Measurements from ENCODE around the gene NUP98. TPM values are rescaled to one million over a fixed set of nuclear protein-coding genes. Genes with fewer than 3 reads are reported as not detected.
"Not testable (repeated sequence)": the region's sequence is repeated elsewhere in the genome, so short reads cannot be mapped to it uniquely, and the experiment has no call there.

Gene NUP98
- total RNA-seq, 1 donor from 2014 or later: 80.3 TPM

DNA sequence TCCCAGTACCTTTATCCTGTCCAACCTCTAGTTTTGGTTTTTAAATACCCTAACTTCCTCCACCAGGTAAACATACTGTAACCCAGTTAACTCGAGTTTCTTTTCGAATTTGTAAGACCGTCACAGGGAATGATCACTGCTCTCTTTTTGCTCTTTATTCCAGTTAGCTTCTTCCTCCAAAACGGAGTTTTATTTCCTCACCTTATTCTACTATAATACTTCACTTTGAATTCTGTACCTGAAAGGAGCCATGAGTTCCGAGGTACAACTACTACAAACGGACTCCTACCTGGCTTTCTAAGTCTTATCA, 1.4 kb downstream of the NUP98 start:
- H3K4me1 Mint-ChIP-seq (ENCODE audit: low read depth): peaks cover 20% of the 10 kb centered on the region
- H3K27me3 Mint-ChIP-seq: no peaks in the 10 kb centered on the region
- no peak for DNase-seq (ENCODE audit: low spot score, unreplicated experiment)
- TF ChIP-seq, protein P1, sequence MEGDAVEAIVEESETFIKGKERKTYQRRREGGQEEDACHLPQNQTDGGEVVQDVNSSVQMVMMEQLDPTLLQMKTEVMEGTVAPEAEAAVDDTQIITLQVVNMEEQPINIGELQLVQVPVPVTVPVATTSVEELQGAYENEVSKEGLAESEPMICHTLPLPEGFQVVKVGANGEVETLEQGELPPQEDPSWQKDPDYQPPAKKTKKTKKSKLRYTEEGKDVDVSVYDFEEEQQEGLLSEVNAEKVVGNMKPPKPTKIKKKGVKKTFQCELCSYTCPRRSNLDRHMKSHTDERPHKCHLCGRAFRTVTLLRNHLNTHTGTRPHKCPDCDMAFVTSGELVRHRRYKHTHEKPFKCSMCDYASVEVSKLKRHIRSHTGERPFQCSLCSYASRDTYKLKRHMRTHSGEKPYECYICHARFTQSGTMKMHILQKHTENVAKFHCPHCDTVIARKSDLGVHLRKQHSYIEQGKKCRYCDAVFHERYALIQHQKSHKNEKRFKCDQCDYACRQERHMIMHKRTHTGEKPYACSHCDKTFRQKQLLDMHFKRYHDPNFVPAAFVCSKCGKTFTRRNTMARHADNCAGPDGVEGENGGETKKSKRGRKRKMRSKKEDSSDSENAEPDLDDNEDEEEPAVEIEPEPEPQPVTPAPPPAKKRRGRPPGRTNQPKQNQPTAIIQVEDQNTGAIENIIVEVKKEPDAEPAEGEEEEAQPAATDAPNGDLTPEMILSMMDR (IDR thresholded peaks at IDR 0.05; ENCODE audit: unreplicated experiment): no peak
- peaks cover 10% of the 10 kb centered on the region for H3K36me3 Mint-ChIP-seq (ENCODE audit: insufficient read depth)
- H3K27ac Mint-ChIP-seq: peak overlapping the region; percentile 94
- peak overlapping the region; percentile 92 for H3K4me3 Mint-ChIP-seq (ENCODE audit: low read depth)
- no peaks in the 10 kb centered on the region for H3K9me3 Mint-ChIP-seq (ENCODE audit: low read depth)

DNA sequence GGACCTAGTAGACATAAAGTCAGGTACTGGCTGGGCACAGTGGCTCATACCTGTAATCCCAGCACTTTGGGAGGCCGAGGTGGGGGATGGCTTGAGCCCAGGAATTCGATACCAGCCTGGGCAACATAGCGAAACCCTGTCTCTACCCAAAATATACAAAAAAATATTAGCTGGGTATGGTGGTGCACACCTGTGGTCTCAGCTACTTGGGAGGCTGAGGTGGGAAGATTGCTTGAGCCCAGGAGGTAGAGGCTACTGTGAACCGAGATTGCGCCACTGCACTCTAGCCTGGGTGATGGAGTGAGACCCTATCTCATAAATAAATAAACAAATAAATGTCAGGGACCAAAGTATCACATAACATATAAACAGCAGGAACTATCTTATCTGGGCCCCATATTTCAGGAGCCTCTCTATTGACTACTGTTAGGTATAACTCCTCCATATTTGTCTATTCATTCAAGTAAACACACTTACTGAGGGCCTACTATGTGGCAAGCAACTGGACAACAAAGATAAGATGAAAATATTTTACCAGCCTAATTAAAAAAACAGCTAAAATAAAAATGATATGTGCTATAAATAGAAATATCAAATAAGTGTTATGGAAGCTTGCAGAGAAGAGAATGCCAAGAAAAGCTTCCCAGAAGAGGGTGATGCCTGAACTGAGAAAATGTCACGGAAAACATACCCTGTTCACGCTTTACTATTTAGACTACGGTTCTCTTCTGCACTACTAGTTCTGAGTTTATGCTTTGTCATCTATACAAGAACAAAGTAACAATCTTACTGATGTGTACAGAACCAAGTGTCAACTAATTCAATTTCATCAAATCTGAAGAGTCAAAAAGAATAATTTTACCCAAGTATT, 2.0 kb downstream of the NUP98 start:
- Mint-ChIP-seq H3K4me3 (ENCODE audit: low read depth) (peak overlapping the region; percentile 92), H3K27ac (peak overlapping the region; percentile 94), H3K9me3 (ENCODE audit: low read depth) (no peaks in the 10 kb centered on the region), H3K36me3 (ENCODE audit: insufficient read depth) (peaks cover 10% of the 10 kb centered on the region), H3K4me1 (ENCODE audit: low read depth) (peaks cover 20% of the 10 kb centered on the region), H3K27me3 (no peaks in the 10 kb centered on the region)
- DNase-seq (ENCODE audit: low spot score, unreplicated experiment): no peak
- TF ChIP-seq, protein P1 (IDR thresholded peaks at IDR 0.05; ENCODE audit: unreplicated experiment): no peak

DNA sequence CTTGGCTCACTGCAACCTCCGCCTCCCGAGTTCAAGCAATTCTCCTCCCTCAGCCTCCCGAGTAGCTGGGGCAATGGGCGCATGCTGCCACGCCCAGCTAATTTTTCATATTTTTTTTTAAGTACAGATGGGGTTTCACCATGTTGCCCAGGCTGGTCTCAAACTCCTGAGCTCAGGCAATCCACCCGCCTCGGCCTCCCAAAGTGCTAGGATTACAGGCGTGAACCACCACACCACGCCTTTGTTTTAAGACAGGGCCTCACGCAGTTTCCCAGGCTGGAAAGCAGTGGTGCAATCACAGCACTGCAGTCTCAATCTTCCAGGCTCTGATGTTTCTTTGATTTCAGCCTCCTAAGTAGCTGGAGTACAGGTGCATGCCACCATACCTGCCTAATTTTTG, 3.0 kb downstream of the NUP98 start:
- H3K4me3 Mint-ChIP-seq (ENCODE audit: low read depth); H3K27me3 Mint-ChIP-seq; DNase-seq (ENCODE audit: low spot score, unreplicated experiment); H3K9me3 Mint-ChIP-seq (ENCODE audit: low read depth): not testable (repeated sequence)
- Mint-ChIP-seq H3K4me1 (ENCODE audit: low read depth) (peaks cover 20% of the 10 kb centered on the region), H3K36me3 (ENCODE audit: insufficient read depth) (peaks cover 10% of the 10 kb centered on the region), H3K27ac (peak overlapping the region; percentile 74)

DNA sequence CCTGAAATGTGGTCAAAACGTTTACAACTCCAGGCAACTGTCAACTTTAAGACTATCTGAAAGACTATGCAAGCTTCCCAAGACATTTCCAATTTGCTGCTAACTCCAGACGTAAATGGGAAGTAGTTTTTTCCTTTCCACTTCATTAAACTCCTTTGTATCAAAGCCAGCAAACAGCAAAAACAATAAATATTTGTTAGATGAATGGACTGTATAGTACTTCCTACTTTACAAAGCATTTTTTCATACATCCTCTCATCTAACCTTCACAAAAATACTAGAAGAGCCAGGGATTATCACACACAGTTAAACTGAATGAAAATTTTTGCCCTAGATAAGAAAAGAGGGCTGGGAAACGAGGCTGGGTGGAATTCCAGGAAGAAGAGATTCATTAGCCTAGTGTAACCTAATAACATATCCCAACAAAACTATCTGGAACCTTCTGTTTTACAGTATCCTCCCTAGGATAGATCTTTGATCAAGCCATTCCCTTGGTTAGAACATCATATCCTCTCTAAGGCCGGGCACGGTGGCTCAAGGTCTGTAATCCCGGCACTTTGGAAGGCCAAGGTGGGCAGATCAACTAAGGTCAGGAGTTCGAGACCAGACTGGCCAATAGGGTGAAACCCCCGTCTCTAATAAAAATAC, 10.4 kb downstream of the NUP98 start:
- H3K4me3 Mint-ChIP-seq (ENCODE audit: low read depth): no peak overlapping the region
- DNase-seq (ENCODE audit: low spot score, unreplicated experiment): no peak
- H3K4me1 Mint-ChIP-seq (ENCODE audit: low read depth): peaks cover 3% of the 10 kb centered on the region
- H3K27me3 Mint-ChIP-seq: no peaks in the 10 kb centered on the region
- no peaks in the 10 kb centered on the region for H3K9me3 Mint-ChIP-seq (ENCODE audit: low read depth)
- H3K27ac Mint-ChIP-seq: peak overlapping the region; percentile 56
- H3K36me3 Mint-ChIP-seq (ENCODE audit: insufficient read depth): peaks cover 3% of the 10 kb centered on the region
- TF ChIP-seq, protein P1 (IDR thresholded peaks at IDR 0.05; ENCODE audit: unreplicated experiment): no peak

DNA sequence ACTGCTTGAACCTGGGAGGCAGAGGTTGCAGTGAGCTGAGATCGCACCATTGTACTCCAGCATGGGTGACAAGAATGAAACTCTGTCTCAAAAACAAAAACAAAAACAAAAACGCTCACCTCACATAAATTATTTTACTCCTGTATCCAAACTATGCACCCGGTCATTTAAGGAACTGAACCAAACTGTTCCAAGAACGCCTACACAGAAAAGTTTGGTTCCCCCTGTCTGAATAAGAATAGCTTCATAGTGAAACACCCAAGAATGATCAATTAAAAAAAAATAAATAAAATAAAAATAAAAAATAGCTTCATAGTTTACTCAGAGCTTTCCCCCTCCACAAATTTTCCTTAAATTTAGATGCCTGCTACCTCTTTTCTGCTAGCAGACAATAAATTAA, 13.7 kb downstream of the NUP98 start:
- H3K36me3 Mint-ChIP-seq (ENCODE audit: insufficient read depth): peaks cover 7% of the 10 kb centered on the region
- TF ChIP-seq, protein P1 (IDR thresholded peaks at IDR 0.05; ENCODE audit: unreplicated experiment): no peak
- H3K4me1 Mint-ChIP-seq (ENCODE audit: low read depth): peaks cover 3% of the 10 kb centered on the region
- H3K27ac Mint-ChIP-seq: no peak overlapping the region
- no peaks in the 10 kb centered on the region for H3K27me3 Mint-ChIP-seq
- H3K4me3 Mint-ChIP-seq (ENCODE audit: low read depth): no peak overlapping the region
- DNase-seq (ENCODE audit: low spot score, unreplicated experiment): no peak
- H3K9me3 Mint-ChIP-seq (ENCODE audit: low read depth): no peaks in the 10 kb centered on the region
